AG20443 (cell line): ENCODE results near the gene MARK1.

Source experiments
- DNase-seq: peaks from one replicate; pipeline ENCODE4 v3.0.0; 2012; ENCODE audit warnings: low spot score, mixed read lengths

The MARK1 gene

DNA sequence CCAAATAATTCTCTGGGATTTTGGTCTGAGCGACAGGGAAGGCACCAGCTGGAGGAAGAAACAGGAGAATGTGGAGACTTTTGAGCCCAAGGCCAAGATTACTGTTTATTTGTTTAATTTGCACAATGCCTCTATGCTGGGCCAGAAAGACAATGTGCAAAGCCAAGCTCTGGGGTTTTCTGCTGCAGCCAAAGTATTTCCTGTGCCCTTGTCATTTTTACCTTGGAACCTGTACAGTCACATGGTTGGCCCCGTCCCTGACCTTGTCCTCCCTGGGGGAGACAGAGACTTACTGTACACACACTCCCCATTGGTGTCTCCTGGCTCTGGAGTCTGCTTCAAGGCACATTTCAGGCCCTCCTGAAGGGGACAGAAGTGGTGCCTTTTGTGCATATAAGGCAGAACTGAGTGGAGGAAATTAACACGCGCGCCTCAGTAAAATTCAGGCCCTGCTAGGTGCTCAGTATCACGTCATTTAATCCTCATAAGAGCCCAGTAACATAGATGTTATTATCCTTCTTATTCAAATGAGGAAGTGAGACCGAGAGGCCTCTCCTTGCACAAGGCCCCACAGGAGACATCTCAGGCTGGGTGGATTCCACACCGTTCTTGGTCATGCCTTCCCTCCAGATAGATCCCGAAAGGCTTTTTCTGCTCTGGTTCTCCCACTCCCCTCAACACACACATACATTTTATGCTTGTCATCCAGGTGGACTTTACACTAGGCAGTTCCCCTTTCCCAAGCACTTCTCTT lies 183.3 kb downstream of the MARK1 start:
- no peak for DNase-seq
